CD4-positive, alpha-beta memory T cell (primary cell): ENCODE results near the gene SP3. TPM values are rescaled to one million over a fixed set of nuclear protein-coding genes. Genes with fewer than 3 reads are reported as not detected.

Experiments
- CTCF ChIA-PET: fragments of 350-600 bp; sonication (Branson Sonifier 250); formaldehyde crosslinking; loops from one replicate; lab custom pipeline; 2021; ENCODE audit warnings: inconsistent platforms; ENCODE audit not compliant: partially characterized antibody; lab: Charles Lee
- POLR2A ChIA-PET: fragments of 350-600 bp; sonication (Branson Sonifier 250); formaldehyde crosslinking; loops from one replicate; lab custom pipeline; 2021; ENCODE audit not compliant: partially characterized antibody; lab: Charles Lee
- DNase-seq, 5 donors: peaks; one replicate each; pipeline versions ENCODE4 v3.0.0 to v3.0.0-alpha.2; 2020 to 2022; ENCODE audit warnings: mixed read lengths in 1 of 5
- H3K27ac ChIP-seq: one replicate; pipeline ENCODE4 v1.7.0; 2013; ENCODE audit warnings: low read depth, low read length
- H3K27me3 ChIP-seq: 2 replicates; pipeline ENCODE4 v1.7.0; 2013; ENCODE audit warnings: mild to moderate bottlenecking, low read length, moderate library complexity; ENCODE audit not compliant: insufficient read depth
- H3K36me3 ChIP-seq: 2 replicates; pipeline ENCODE4 v1.7.0; 2013; ENCODE audit warnings: mild to moderate bottlenecking, low read length, moderate library complexity; ENCODE audit not compliant: insufficient read depth
- H3K4me1 ChIP-seq: 2 replicates; pipeline ENCODE4 v1.7.0; 2013; ENCODE audit warnings: mild to moderate bottlenecking, low read length, moderate library complexity; ENCODE audit not compliant: insufficient read depth
- H3K4me3 ChIP-seq, 2 donors: one replicate each; pipeline ENCODE4 v1.7.0; 2013; ENCODE audit warnings: low read length in 2 of 2, mild to moderate bottlenecking in 1 of 2
- H3K9me3 ChIP-seq, 2 donors: one replicate each; pipeline ENCODE4 v1.7.0; 2013; ENCODE audit warnings: low read length in 2 of 2, control low read depth in 1 of 2; ENCODE audit not compliant: control insufficient read depth in 1 of 2
- H3K27ac Mint-ChIP-seq, 7 donors: one replicate each; pipeline ENCODE4 v1.8.0; 2020 to 2021; ENCODE audit warnings: mixed read lengths in 7 of 7, mild to moderate bottlenecking in 6 of 7, inconsistent platforms in 3 of 7, moderate library complexity in 3 of 7
- H3K27me3 Mint-ChIP-seq, 2 donors: one replicate each; pipeline ENCODE4 v1.8.0; 2020 to 2021; ENCODE audit warnings: mixed read lengths in 2 of 2
- H3K36me3 Mint-ChIP-seq, 2 donors: one replicate each; pipeline ENCODE4 v1.8.0; 2020 to 2021; ENCODE audit warnings: mixed read lengths in 2 of 2, inconsistent platforms in 1 of 2, mild to moderate bottlenecking in 1 of 2
- H3K4me1 Mint-ChIP-seq, 4 donors: one replicate each; pipeline ENCODE4 v1.8.0; 2020 to 2021; ENCODE audit warnings: mixed read lengths in 4 of 4, mild to moderate bottlenecking in 1 of 4
- H3K4me3 Mint-ChIP-seq, 8 donors: one replicate each; pipeline ENCODE4 v1.8.0; 2020 to 2021; ENCODE audit warnings: mixed read lengths in 8 of 8, mild to moderate bottlenecking in 7 of 8, moderate library complexity in 6 of 8, inconsistent platforms in 3 of 8
- H3K9me3 Mint-ChIP-seq, 8 donors: one replicate each; pipeline ENCODE4 v1.8.0; 2020 to 2021; ENCODE audit warnings: mixed read lengths in 8 of 8, mild to moderate bottlenecking in 5 of 8, inconsistent platforms in 3 of 8, moderate library complexity in 1 of 8
- intact Hi-C: fragments of 100-400 bp; cut with micrococcal nuclease; formaldehyde crosslinking; loops from one replicate; pipeline ENCODE4 v1.15.1; 2023
- polyA plus RNA-seq, 2 donors: library from polyadenylated mRNA; unstranded; fragments of 300-500 nt; fragmentation: Illumina TruSeq; gene quantifications; one replicate each; pipeline ENCODE4 v1.2.3, GENCODE V29; 2021
- total RNA-seq, 2 experiments: library from RNA; stranded (reverse); gene quantifications; one replicate each; pipeline ENCODE4 v1.2.3, GENCODE V29; 2021

The SP3 gene
- total and polyA plus RNA-seq, 4 experiments from 2014 or later = 55.5 to 130 (median 100) TPM

- Histone ChIP-seq H3K9me3 (no peaks in the 10 kb centered on the region), H3K36me3 (no peaks in the 10 kb centered on the region), H3K27me3 (no peaks in the 10 kb centered on the region), H3K27ac (no peak overlapping the region), H3K4me1 (no peaks in the 10 kb centered on the region), H3K4me3 (no peak overlapping the region)
- POLR2A ChIA-PET = no interaction called here
- Mint-ChIP-seq H3K9me3 (peaks cover 0 to 2% (median 0%) of the 10 kb centered on the region in 8 donors), H3K36me3 (no peaks in the 10 kb centered on the region), H3K4me1 (peaks cover 4 to 10% (median 6%) of the 10 kb centered on the region in 4 donors), H3K27me3 (peaks cover 5 to 9% of the 10 kb centered on the region in 2 donors), H3K27ac (no peak overlapping the region), H3K4me3 (no peak overlapping the region)
- intact Hi-C loops = no loop called here
- DNase-seq = no peak
- CTCF ChIA-PET = interaction anchor here (1.0 to 1.5 kb wide), 2 partner anchors 15 to 113 kb away, joined by 3 read pairs; no protein-coding TSS in a partner anchor
Observed at GRCh38 chr2:173997269-173997668, 32.1 kb upstream of the SP3 start.

DNA sequence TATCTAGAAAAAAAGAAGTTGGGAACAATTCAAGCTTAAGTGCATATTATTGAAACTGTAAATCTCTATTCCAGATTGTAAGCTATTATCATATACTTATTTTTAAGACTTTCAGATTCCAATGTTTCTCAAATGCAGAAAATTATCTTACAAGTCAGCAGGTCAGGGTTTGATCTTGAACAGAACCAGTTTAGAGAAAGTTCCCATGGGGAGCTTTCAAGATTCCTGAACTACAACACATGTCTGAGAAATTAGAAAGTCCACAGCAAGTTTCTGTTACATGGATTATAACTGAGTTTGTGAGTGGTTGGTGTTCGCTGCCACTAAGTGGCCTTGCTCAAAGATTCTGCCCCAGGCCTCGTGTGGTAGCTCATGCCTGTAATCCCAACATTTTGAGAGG lies 31.6 kb upstream of the SP3 start:
- Histone ChIP-seq H3K27me3 (no peaks in the 10 kb centered on the region), H3K9me3 (no peaks in the 10 kb centered on the region), H3K27ac (no peak overlapping the region), H3K4me1 (no peaks in the 10 kb centered on the region), H3K36me3 (no peaks in the 10 kb centered on the region), H3K4me3 (no peak overlapping the region)
- ChIA-PET POLR2A (interaction anchor here (0.8 kb wide), 1 partner anchor 31 kb away, joined by 3 read pairs; no protein-coding TSS in a partner anchor), CTCF (interaction anchor here (1.0 to 1.5 kb wide), 2 partner anchors 15 to 112 kb away, joined by 3 read pairs; no protein-coding TSS in a partner anchor)
- Mint-ChIP-seq H3K9me3 (peaks cover 0 to 2% (median 0%) of the 10 kb centered on the region in 8 donors), H3K27ac (no peak overlapping the region), H3K36me3 (no peaks in the 10 kb centered on the region), H3K4me1 (peaks cover 4 to 10% (median 6%) of the 10 kb centered on the region in 4 donors), H3K4me3 (no peak overlapping the region), H3K27me3 (peaks cover 5 to 9% of the 10 kb centered on the region in 2 donors)
- intact Hi-C loops = no loop called here
- no peak for DNase-seq

DNA sequence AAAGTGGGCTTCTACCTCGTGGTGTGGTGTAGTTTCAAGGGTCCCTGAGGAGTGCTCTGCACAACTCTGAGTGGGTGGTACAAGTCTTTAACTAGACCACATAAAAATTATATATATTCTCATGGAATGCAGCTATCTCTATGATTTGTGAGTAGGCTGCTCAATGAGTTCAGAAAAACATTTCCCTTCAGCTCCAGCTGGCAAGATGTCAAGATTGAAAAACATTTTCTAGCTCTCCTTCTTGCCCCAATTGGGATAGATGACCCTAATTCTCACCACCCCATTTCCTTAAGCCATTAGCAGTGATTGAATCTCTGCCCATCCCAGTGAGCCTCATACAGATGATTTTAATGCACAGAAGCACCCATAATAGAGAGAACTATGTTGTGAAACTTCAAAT lies 28.3 kb upstream of the SP3 start:
- Mint-ChIP-seq H3K36me3 (no peaks in the 10 kb centered on the region), H3K9me3 (peaks cover 0 to 2% (median 0%) of the 10 kb centered on the region in 8 donors), H3K4me3 (no peak overlapping the region), H3K27ac (no peak overlapping the region), H3K27me3 (peaks cover 2 to 5% of the 10 kb centered on the region in 2 donors), H3K4me1 (peaks cover 4 to 10% (median 6%) of the 10 kb centered on the region in 4 donors)
- intact Hi-C loops = no loop called here
- H3K27ac ChIP-seq = no peak overlapping the region
- no peak overlapping the region for H3K4me3 ChIP-seq
- no peaks in the 10 kb centered on the region for H3K4me1 ChIP-seq
- no peak for DNase-seq
- no peaks in the 10 kb centered on the region for H3K9me3 ChIP-seq
- H3K27me3 ChIP-seq = no peaks in the 10 kb centered on the region
- CTCF ChIA-PET = no interaction called here
- no peaks in the 10 kb centered on the region for H3K36me3 ChIP-seq
- POLR2A ChIA-PET = no interaction called here

- intact Hi-C loops = no loop called here
- CTCF ChIA-PET = no interaction called here
- Histone ChIP-seq H3K9me3 (no peaks in the 10 kb centered on the region), H3K27me3 (no peaks in the 10 kb centered on the region), H3K27ac (no peak overlapping the region), H3K4me3 (no peak overlapping the region), H3K4me1 (no peaks in the 10 kb centered on the region), H3K36me3 (no peaks in the 10 kb centered on the region)
- Mint-ChIP-seq H3K9me3 (no peaks in the 10 kb centered on the region), H3K36me3 (no peaks in the 10 kb centered on the region), H3K4me3 (no peak overlapping the region), H3K27ac (no peak overlapping the region), H3K27me3 (peaks cover 2 to 5% of the 10 kb centered on the region in 2 donors), H3K4me1 (peaks cover 4 to 10% (median 6%) of the 10 kb centered on the region in 4 donors)
- DNase-seq = no peak
- POLR2A ChIA-PET = no interaction called here
Observed at GRCh38 chr2:173991856-173992588, 26.8 kb upstream of the SP3 start.

DNA sequence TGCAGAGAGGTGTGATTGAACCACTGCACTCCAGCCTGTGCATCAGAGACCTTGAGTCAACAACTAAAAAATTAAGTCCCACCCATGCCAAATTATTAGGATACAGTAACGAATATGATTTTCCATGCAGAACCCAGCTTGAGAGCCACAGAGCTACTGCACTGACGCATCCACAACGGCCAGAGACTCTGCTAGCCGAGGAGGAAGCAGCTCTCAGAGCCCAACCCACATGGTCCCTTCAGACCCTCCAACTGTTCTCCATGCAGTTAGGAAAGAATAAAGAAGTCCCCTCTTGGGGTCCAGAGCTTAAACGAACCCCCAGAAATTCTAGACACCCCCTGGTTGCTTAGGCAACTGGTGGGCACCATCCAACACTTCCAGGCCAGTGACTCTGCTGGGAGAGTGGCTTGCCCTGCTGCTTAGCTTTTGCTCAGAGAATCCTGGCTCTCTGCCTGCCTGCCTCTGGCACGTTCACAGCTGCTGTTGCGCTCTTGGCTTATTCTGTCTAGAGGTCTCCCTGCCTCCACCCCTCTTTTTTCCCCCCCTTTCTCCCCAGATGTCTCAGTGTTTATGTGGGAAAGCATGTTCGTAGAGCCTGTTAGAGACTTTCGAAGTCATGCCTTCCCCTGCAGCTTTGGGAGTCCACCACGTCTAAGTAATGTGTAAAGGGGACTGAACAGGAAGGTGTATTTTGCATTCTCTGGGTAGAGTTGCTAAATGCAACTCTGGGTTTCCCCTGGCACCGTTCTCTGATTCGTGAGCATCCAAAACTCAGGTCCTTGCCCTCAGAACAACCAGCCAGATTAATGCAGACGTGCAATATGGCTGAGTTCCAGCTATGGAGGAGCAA lies 26.0 kb upstream of the SP3 start:
- Mint-ChIP-seq H3K4me3 (no peak overlapping the region), H3K27ac (no peak overlapping the region), H3K36me3 (no peaks in the 10 kb centered on the region), H3K27me3 (peaks cover 4 to 6% of the 10 kb centered on the region in 2 donors), H3K9me3 (peaks cover 0 to 2% (median 0%) of the 10 kb centered on the region in 8 donors), H3K4me1 (peaks cover 0 to 5% (median 2%) of the 10 kb centered on the region in 4 donors)
- intact Hi-C loops = no loop called here
- Histone ChIP-seq H3K4me3 (no peak overlapping the region), H3K9me3 (no peaks in the 10 kb centered on the region), H3K4me1 (no peaks in the 10 kb centered on the region), H3K27ac (no peak overlapping the region), H3K27me3 (no peaks in the 10 kb centered on the region), H3K36me3 (no peaks in the 10 kb centered on the region)
- CTCF ChIA-PET = no interaction called here
- DNase-seq = no peak
- POLR2A ChIA-PET = no interaction called here

DNA sequence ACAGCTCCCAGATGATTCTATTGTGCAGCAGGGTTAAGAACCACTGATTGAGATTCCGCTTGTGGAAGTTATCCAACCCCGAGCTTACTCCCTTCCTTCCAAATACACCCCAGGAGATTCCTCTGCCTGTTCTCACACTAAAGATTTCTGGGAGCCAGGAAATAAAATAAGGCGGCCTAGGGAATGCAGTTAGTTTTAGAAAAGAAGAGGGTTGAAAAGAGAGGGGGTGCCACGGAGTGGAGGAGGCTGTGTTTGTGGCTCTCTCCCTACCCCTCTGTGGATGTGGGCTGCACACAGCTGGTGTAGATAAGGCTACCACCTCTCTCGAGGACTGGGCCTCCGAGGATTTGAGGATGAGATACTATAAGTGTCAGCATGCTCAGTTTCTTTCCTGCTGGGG lies 25.1 kb upstream of the SP3 start:
- no peak overlapping the region for H3K27ac ChIP-seq
- no peaks in the 10 kb centered on the region for H3K27me3 ChIP-seq
- H3K4me3 ChIP-seq = no peak overlapping the region
- POLR2A ChIA-PET = no interaction called here
- no peak overlapping the region for H3K4me3 Mint-ChIP-seq
- H3K27me3 Mint-ChIP-seq = peaks cover 4 to 6% of the 10 kb centered on the region in 2 donors
- H3K36me3 ChIP-seq = no peaks in the 10 kb centered on the region
- DNase-seq = no peak
- no peaks in the 10 kb centered on the region for H3K4me1 Mint-ChIP-seq
- no peak overlapping the region for H3K27ac Mint-ChIP-seq
- H3K36me3 Mint-ChIP-seq = no peaks in the 10 kb centered on the region
- peaks cover 0 to 2% (median 0%) of the 10 kb centered on the region in 8 donors for H3K9me3 Mint-ChIP-seq
- CTCF ChIA-PET = no interaction called here
- intact Hi-C loops = no loop called here
- no peaks in the 10 kb centered on the region for H3K9me3 ChIP-seq
- H3K4me1 ChIP-seq = no peaks in the 10 kb centered on the region

DNA sequence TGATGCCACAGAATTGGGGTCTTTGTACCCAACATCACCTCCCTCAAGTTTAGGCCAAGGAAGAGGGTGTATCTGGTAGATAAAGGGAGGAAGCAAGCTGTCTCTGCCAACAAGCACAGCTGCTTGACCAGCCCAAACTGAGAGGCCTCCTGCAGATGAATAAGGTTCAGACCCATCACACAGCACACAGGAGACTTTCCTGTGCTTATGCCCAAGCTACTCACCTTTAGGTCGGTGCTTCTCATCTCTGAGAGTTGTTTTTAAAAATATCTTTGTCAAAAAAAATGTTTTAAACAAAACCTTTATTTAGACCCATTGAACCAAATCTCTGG lies 24.7 kb upstream of the SP3 start:
- no peaks in the 10 kb centered on the region for H3K36me3 ChIP-seq
- H3K9me3 ChIP-seq = no peaks in the 10 kb centered on the region
- peaks cover 4 to 6% of the 10 kb centered on the region in 2 donors for H3K27me3 Mint-ChIP-seq
- H3K9me3 Mint-ChIP-seq = peaks cover 0 to 2% (median 0%) of the 10 kb centered on the region in 8 donors
- intact Hi-C loops = no loop called here
- ChIA-PET POLR2A (no interaction called here), CTCF (no interaction called here)
- H3K4me3 Mint-ChIP-seq = no peak overlapping the region
- H3K36me3 Mint-ChIP-seq = no peaks in the 10 kb centered on the region
- H3K27ac Mint-ChIP-seq = no peak overlapping the region
- no peaks in the 10 kb centered on the region for H3K4me1 ChIP-seq
- no peak overlapping the region for H3K4me3 ChIP-seq
- H3K27me3 ChIP-seq = no peaks in the 10 kb centered on the region
- H3K4me1 Mint-ChIP-seq = no peaks in the 10 kb centered on the region
- no peak for DNase-seq
- no peak overlapping the region for H3K27ac ChIP-seq
